Testis (tissue), 3 donors: Measurements from ENCODE around the gene OSBPL3. TPM values are rescaled to one million over a fixed set of nuclear protein-coding genes. Genes with fewer than 3 reads are reported as not detected.

Source experiments
- DNase-seq: peaks from one replicate; pipeline ENCODE4 v3.0.0-alpha.2; 2019
- H3K27ac ChIP-seq, 2 donors: fragments of 200-600 bp; sonication (generic); one replicate each; pipeline ENCODE4 v1.5.1; 2019
- H3K27me3 ChIP-seq: fragments of 200-600 bp; sonication (generic); one replicate; pipeline ENCODE4 v1.5.1; 2019
- H3K36me3 ChIP-seq: fragments of 200-600 bp; sonication (generic); one replicate; pipeline ENCODE4 v1.5.1; 2017; ENCODE audit warnings: low read depth; ENCODE audit errors: missing control alignments
- H3K4me1 ChIP-seq: fragments of 200-600 bp; sonication (generic); one replicate; pipeline ENCODE4 v1.5.1; 2019
- H3K4me3 ChIP-seq, 2 donors: fragments of 200-600 bp; sonication (generic); one replicate each; pipeline ENCODE4 v1.5.1; 2017 to 2019
- H3K9me3 ChIP-seq: fragments of 200-600 bp; sonication (generic); one replicate; pipeline ENCODE4 v1.5.1; 2017
- POLR2A ChIP-seq: fragments of 450-650 bp; IDR thresholded peaks from one replicate; pipeline ENCODE4 v1.6.1; 2017; ENCODE audit warnings: antibody characterized with exemption, mild to moderate bottlenecking, moderate library complexity
- WGBS, 2 donors: methylation state at CpG; one replicate each; pipeline ENCODE4 v1.1.5; 2018; 5-methylcytosine and 5-hydroxymethylcytosine counted together
- intact Hi-C: fragments of 100-400 bp; cut with DNase I; formaldehyde crosslinking; loops from one replicate; pipeline ENCODE4 v1.15.1; 2023; ENCODE audit warnings: low total_unique reads
- polyA plus RNA-seq: library from polyadenylated mRNA; stranded (reverse); fragments of 350-450 nt; fragmentation: Illumina TruSeq; extraction: RNeasy Lipid Tissue Mini Kit (QIAGEN cat#74804); gene quantifications from one replicate; pipeline ENCODE4 v1.2.3, GENCODE V29; 2014; ENCODE audit warnings: low read depth, low replicate concordance; ENCODE audit not compliant: insufficient read depth
- total RNA-seq, 2 donors: library from RNA; depleted of rRNA; stranded (reverse); fragments of >200 nt; gene quantifications; one replicate each; pipeline ENCODE4 v1.2.3, GENCODE V29; 2016
- TF ChIP-seq, protein P1 (sequence below), 3 experiments: fragments of 450-650 bp in 2 of 3; fragments of 200-600 bp in 1 of 3; sonication (generic) in 1 of 3; IDR thresholded peaks; one replicate each; pipeline ENCODE4 v1.5.1; 2016 to 2019; ENCODE audit warnings: antibody characterized with exemption in 3 of 3, mild to moderate bottlenecking in 2 of 3, moderate library complexity in 1 of 3

OSBPL3 gene
- total and polyA plus RNA-seq, 3 donors from 2014 or later: 5.6 to 9.4 (median 6.9) TPM

DNA sequence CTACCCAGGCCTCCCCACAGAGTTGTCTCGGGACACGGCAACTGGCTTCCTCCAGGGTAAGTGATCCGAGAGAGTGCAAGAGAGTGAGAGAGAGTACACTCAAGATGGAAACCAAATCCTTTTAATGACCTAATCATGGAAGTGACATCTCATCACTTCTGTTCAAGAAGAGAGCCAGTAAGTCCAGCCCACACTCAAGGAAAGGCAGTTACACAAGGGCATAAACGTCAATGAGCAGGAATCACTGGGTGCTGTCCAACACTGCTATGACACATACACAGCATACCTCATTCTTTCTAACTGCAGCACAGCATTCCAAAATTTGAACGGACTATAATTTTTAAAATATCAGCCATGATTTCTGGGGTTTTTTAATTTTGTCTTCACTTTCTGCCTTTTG, 29.3 kb upstream of the OSBPL3 start:
- 63 to 81% methylated on average over 3 to 5 of the region's 5 CpGs for WGBS, 2 donors
- H3K36me3 ChIP-seq: no peaks in the 10 kb centered on the region
- H3K4me1 ChIP-seq: no peaks in the 10 kb centered on the region
- intact Hi-C loops: no loop called here
- TF ChIP-seq, protein P1, sequence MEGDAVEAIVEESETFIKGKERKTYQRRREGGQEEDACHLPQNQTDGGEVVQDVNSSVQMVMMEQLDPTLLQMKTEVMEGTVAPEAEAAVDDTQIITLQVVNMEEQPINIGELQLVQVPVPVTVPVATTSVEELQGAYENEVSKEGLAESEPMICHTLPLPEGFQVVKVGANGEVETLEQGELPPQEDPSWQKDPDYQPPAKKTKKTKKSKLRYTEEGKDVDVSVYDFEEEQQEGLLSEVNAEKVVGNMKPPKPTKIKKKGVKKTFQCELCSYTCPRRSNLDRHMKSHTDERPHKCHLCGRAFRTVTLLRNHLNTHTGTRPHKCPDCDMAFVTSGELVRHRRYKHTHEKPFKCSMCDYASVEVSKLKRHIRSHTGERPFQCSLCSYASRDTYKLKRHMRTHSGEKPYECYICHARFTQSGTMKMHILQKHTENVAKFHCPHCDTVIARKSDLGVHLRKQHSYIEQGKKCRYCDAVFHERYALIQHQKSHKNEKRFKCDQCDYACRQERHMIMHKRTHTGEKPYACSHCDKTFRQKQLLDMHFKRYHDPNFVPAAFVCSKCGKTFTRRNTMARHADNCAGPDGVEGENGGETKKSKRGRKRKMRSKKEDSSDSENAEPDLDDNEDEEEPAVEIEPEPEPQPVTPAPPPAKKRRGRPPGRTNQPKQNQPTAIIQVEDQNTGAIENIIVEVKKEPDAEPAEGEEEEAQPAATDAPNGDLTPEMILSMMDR (IDR thresholded peaks at IDR 0.05): no peak
- TF ChIP-seq POLR2A: no peak
- H3K9me3 ChIP-seq: no peaks in the 10 kb centered on the region
- H3K27ac ChIP-seq: no peak overlapping the region
- H3K27me3 ChIP-seq: no peaks in the 10 kb centered on the region
- no peak for DNase-seq
- no peak overlapping the region for H3K4me3 ChIP-seq

DNA sequence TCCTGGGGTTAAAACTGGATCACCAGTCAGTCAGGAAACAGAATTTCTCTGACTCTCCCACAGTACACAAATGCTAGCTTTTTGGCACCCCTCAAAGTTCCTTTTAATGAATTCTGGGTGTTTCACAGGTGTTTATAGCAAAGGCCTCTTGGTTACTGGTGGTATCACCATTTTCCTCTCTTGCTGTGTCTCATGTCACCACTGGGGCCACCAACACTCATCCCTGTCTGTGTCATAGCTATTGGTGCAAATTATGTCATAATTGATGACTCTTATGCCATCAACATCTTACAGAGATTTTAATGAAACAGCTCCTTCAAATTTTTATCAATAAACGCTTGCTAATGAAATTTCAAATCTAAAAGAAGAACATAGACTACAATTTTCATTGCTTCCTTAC, 27.7 kb upstream of the OSBPL3 start:
- DNase-seq: no peak
- H3K27me3 ChIP-seq: no peaks in the 10 kb centered on the region
- WGBS, 2 donors: 90 to 96% methylated on average over 1 of the region's 1 CpG
- H3K36me3 ChIP-seq: no peaks in the 10 kb centered on the region
- TF ChIP-seq POLR2A: no peak
- no peaks in the 10 kb centered on the region for H3K4me1 ChIP-seq
- intact Hi-C loops: no loop called here
- H3K27ac ChIP-seq: no peak overlapping the region
- no peak overlapping the region for H3K4me3 ChIP-seq
- H3K9me3 ChIP-seq: no peaks in the 10 kb centered on the region

DNA sequence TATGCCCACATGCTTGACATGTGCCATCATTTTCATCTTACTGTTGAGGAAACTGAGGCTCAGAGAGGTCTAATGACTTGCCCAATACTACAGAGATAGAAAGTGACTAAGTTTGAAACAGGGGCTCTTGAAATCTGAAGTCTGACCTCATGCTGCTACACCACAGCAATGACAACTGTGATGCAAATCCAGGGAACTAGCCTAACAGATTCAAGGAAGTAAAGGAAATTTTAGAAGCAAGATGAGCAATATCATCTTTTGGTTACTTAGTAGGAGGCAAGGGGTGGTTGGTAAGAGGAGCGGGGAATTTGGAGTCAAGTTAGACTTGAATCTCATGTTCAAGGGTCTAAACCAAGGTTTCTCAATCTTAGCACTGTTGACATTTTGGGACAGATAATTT, 26.3 kb upstream of the OSBPL3 start:
- H3K27me3 ChIP-seq: no peaks in the 10 kb centered on the region
- H3K4me3 ChIP-seq: no peak overlapping the region
- no peak for TF ChIP-seq POLR2A
- TF ChIP-seq, protein P1 (IDR thresholded peaks at IDR 0.05): no peak
- no peak for DNase-seq
- no peak overlapping the region for H3K27ac ChIP-seq
- H3K36me3 ChIP-seq: no peaks in the 10 kb centered on the region
- intact Hi-C loops: no loop called here
- no peaks in the 10 kb centered on the region for H3K9me3 ChIP-seq
- H3K4me1 ChIP-seq: no peaks in the 10 kb centered on the region
- WGBS, 2 donors: 92 to 100% methylated on average over 1 of the region's 1 CpG

DNA sequence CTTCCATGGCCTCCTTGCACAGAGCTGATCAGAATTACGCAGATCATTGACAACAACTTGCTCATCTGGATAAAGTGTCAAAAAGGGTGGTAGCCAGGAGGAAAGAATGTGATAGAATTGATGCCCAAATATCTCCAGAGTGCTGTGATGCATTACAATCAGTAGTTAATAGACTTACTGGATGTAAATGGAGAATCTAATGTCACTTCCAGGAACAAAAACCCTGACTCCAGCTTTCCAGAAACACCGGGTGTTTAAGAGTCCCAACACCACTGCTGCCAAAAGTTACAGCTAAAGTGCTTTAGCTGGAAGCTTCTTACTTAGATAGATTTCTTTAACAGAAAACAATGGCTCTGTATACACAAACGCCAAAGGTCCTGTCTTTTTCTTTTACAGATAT, 25.7 kb upstream of the OSBPL3 start:
- Histone ChIP-seq H3K27ac (no peak overlapping the region), H3K27me3 (no peaks in the 10 kb centered on the region), H3K4me1 (no peaks in the 10 kb centered on the region), H3K4me3 (no peak overlapping the region), H3K36me3 (no peaks in the 10 kb centered on the region), H3K9me3 (no peaks in the 10 kb centered on the region)
- no peak for DNase-seq
- intact Hi-C loops: no loop called here
- TF ChIP-seq, protein P1 (IDR thresholded peaks at IDR 0.05): no peak
- TF ChIP-seq POLR2A: no peak
- WGBS, 2 donors: 84 to 85% methylated on average over 3 of the region's 3 CpGs

DNA sequence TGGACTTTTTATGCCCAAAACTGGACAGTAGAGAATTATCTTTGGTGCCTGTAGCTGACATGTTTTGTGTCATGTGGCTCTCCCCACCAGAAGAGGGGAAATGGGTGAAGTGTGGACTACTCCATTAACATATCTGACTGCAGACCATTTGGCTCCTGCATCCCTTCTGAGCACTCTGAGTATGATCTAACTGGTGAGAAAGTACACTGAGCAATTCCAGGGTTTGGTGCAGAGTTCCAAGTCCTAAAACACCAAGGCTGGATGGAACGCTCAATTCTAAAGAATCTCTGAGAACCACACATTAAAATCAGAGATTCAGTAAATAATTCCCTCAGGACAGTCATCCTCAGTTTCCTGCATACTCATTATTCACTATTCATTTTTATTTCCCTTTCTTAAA, 22.8 kb upstream of the OSBPL3 start:
- intact Hi-C loops: no loop called here
- Histone ChIP-seq H3K36me3 (no peaks in the 10 kb centered on the region), H3K4me3 (no peak overlapping the region), H3K4me1 (no peaks in the 10 kb centered on the region), H3K9me3 (no peaks in the 10 kb centered on the region), H3K27ac (no peak overlapping the region), H3K27me3 (no peaks in the 10 kb centered on the region)
- 78 to 88% methylated on average over 1 of the region's 1 CpG for WGBS, 2 donors
- TF ChIP-seq, protein P1 (IDR thresholded peaks at IDR 0.05): no peak
- TF ChIP-seq POLR2A: no peak
- no peak for DNase-seq
